GM10248 (cell line): ENCODE data around the gene SLIT1.

ENCODE experiments used
- CTCF ChIA-PET: fragments of 300-600 bp; sonication (Branson Sonifier 250); formaldehyde crosslinking; extraction: SDS; loops from one replicate; lab custom pipeline; 2021; ENCODE audit warnings: antibody characterized with exemption; lab: Yijun Ruan, JAX
- POLR2A ChIA-PET: fragments of 350-650 bp; sonication (Branson Sonifier 250); formaldehyde crosslinking; extraction: SDS; loops from one replicate; lab custom pipeline; 2020; ENCODE audit warnings: antibody characterized with exemption; lab: Yijun Ruan, JAX
- DNase-seq: peaks from one replicate; pipeline ENCODE4 v3.0.0; 2012; ENCODE audit errors: extremely low spot score
- CTCF ChIP-seq: IDR thresholded peaks from 2 replicates; pipeline ENCODE4 v1.5.1; 2012; ENCODE audit warnings: mild to moderate bottlenecking, low read depth; ENCODE audit errors: extremely low read depth, missing control alignments, control extremely low read depth

Gene SLIT1

GRCh38 chr10:96988426-96988825 is 197.3 kb downstream of the SLIT1 start:
- no peak for TF ChIP-seq CTCF
- ChIA-PET POLR2A (no interaction called here), CTCF (interaction anchor here (1.6 kb wide), 1 partner anchor 13 kb away, joined by 4 read pairs; no protein-coding TSS in a partner anchor)
- no peak for DNase-seq

DNA sequence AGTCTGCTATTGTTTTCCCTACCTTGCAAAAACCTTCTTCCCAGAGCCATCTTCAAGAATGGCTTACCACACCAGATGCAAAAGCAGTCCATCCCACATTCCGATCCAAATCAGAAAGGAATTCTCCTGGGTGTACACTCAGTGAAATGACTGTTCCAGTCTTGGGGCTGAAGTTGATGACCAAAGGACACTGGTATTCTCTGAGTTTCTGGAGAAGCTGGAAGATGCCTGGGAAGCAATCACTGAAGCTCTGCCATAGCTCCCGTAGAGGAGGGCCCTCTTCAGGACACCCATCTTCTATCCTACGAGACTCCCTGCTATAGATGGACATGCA is 197.9 kb downstream of the SLIT1 start:
- ChIA-PET POLR2A (no interaction called here), CTCF (interaction anchor here (1.2 to 1.6 kb wide), 2 partner anchors 10 to 13 kb away, joined by 4 read pairs; no protein-coding TSS in a partner anchor)
- no peak for DNase-seq
- TF ChIP-seq CTCF: no peak

- no peak for TF ChIP-seq CTCF
- no peak for DNase-seq
- ChIA-PET CTCF (interaction anchor here (0.9 to 1.6 kb wide), 4 partner anchors 10 to 38 kb away, joined by 3 to 4 read pairs (median 4); no protein-coding TSS in a partner anchor), POLR2A (no interaction called here)
Observed at GRCh38 chr10:96987141-96987841, 198.5 kb downstream of the SLIT1 start.

GRCh38 chr10:96986200-96986856 is 199.4 kb downstream of the SLIT1 start:
- no peak for TF ChIP-seq CTCF
- DNase-seq: no peak
- ChIA-PET CTCF (interaction anchor here (0.9 to 1.2 kb wide), 4 partner anchors 9 to 39 kb away, joined by 3 to 4 read pairs (median 4); no protein-coding TSS in a partner anchor), POLR2A (no interaction called here)

- ChIA-PET POLR2A (no interaction called here), CTCF (interaction anchor here (0.8 to 2.8 kb wide), 8 partner anchors 9 to 342 kb away, joined by 3 to 14 read pairs (median 6); no protein-coding TSS in a partner anchor)
- TF ChIP-seq CTCF: no peak
- DNase-seq: peak; percentile 60
Observed at GRCh38 chr10:96984541-96985131, 201.1 kb downstream of the SLIT1 start.

GRCh38 chr10:96982149-96982930 is 203.4 kb downstream of the SLIT1 start:
- POLR2A ChIA-PET: no interaction called here
- DNase-seq: no peak
- no peak for TF ChIP-seq CTCF
- CTCF ChIA-PET: interaction anchor here (1.0 to 2.8 kb wide), 5 partner anchors 11 to 72 kb away, joined by 3 to 14 read pairs (median 4); no protein-coding TSS in a partner anchor
